Osteoblast (primary cell): ENCODE results near the gene GRM5. TPM values are rescaled to one million over a fixed set of nuclear protein-coding genes. Genes with fewer than 3 reads are reported as not detected.

Experiments used
- DNase-seq: peaks from one replicate; pipeline ENCODE4 v3.0.0; 2011; ENCODE audit warnings: low spot score, mixed read lengths; ENCODE audit not compliant: insufficient read length; ENCODE audit errors: missing footprints
- H2AFZ ChIP-seq: 2 replicates; pipeline ENCODE4 v1.6.0; 2011; ENCODE audit warnings: mild to moderate bottlenecking, low read length
- H3K27ac ChIP-seq: 2 replicates; pipeline ENCODE4 v1.5.1; 2011; ENCODE audit warnings: mild to moderate bottlenecking, low read depth, low read length, moderate library complexity
- H3K27me3 ChIP-seq: 2 replicates; pipeline ENCODE4 v1.6.0; 2012; ENCODE audit warnings: mild to moderate bottlenecking, control low read depth, inconsistent platforms, low read length, moderate library complexity; ENCODE audit not compliant: insufficient read depth
- H3K36me3 ChIP-seq: 2 replicates; pipeline ENCODE4 v1.5.1; 2011; ENCODE audit warnings: mild to moderate bottlenecking, low read length, control low read depth, moderate library complexity; ENCODE audit not compliant: insufficient read depth
- H3K4me1 ChIP-seq: 2 replicates; pipeline ENCODE4 v1.5.1; 2011; ENCODE audit warnings: mild to moderate bottlenecking, low read length, control low read depth, moderate library complexity; ENCODE audit not compliant: insufficient read depth
- H3K4me2 ChIP-seq: 2 replicates; pipeline ENCODE4 v1.6.0; 2011; ENCODE audit warnings: mild to moderate bottlenecking, low read length; ENCODE audit not compliant: insufficient read depth
- H3K4me3 ChIP-seq: fragments of 200-600 bp; sonication (generic); 3 replicates; pipeline ENCODE4 v1.5.1; 2012; ENCODE audit warnings: mild to moderate bottlenecking, low read length, inconsistent platforms; ENCODE audit not compliant: insufficient read depth
- H3K79me2 ChIP-seq: 2 replicates; pipeline ENCODE4 v1.6.0; 2012; ENCODE audit warnings: mild to moderate bottlenecking, low read length, control low read depth, inconsistent platforms; ENCODE audit not compliant: insufficient read depth
- H3K9me3 ChIP-seq: 2 replicates; pipeline ENCODE4 v1.5.1; 2011; ENCODE audit warnings: low read depth, low read length, control low read depth
- H4K20me1 ChIP-seq: 2 replicates; pipeline ENCODE4 v1.6.0; 2012; ENCODE audit warnings: mild to moderate bottlenecking, low read length, control low read depth; ENCODE audit not compliant: insufficient read depth
- CTCF ChIP-seq: IDR thresholded peaks from 2 replicates; pipeline ENCODE4 v1.5.1; 2011; ENCODE audit warnings: mild to moderate bottlenecking, low read depth, low read length, moderate library complexity; ENCODE audit errors: extremely low read depth
- total RNA-seq: library from RNA; depleted of rRNA; stranded (reverse); fragments of >200 nt; gene quantifications from 2 replicates; pipeline ENCODE4 v1.2.3, GENCODE V29; 2012

GRM5 gene
- total RNA-seq, 1 donor: not detected

GRCh38 chr11:88680806-88681205 is 385.0 kb downstream of the GRM5 start:
- H4K20me1 ChIP-seq: no peaks in the 10 kb centered on the region
- no peak overlapping the region for H3K27ac ChIP-seq
- no peaks in the 10 kb centered on the region for H3K9me3 ChIP-seq
- no peaks in the 10 kb centered on the region for H3K27me3 ChIP-seq
- H3K4me2 ChIP-seq: no peak overlapping the region
- H3K36me3 ChIP-seq: no peaks in the 10 kb centered on the region
- H3K4me3 ChIP-seq: no peak overlapping the region
- no peak for TF ChIP-seq CTCF
- no peaks in the 10 kb centered on the region for H3K4me1 ChIP-seq
- no peak for DNase-seq
- no peak overlapping the region for H2AFZ ChIP-seq
- H3K79me2 ChIP-seq: no peaks in the 10 kb centered on the region

GRCh38 chr11:88666364-88666763 is 399.4 kb downstream of the GRM5 start:
- no peak for DNase-seq
- Histone ChIP-seq H3K4me3 (no peak overlapping the region), H3K79me2 (no peaks in the 10 kb centered on the region), H3K4me2 (no peak overlapping the region), H3K4me1 (no peaks in the 10 kb centered on the region), H3K27me3 (no peaks in the 10 kb centered on the region), H3K36me3 (no peaks in the 10 kb centered on the region), H4K20me1 (no peaks in the 10 kb centered on the region), H3K9me3 (no peaks in the 10 kb centered on the region), H3K27ac (no peak overlapping the region), H2AFZ (no peak overlapping the region)
- no peak for TF ChIP-seq CTCF

GRCh38 chr11:88657076-88657738 is 408.6 kb downstream of the GRM5 start:
- Histone ChIP-seq H3K27ac (no peak overlapping the region), H3K36me3 (no peaks in the 10 kb centered on the region), H4K20me1 (no peaks in the 10 kb centered on the region), H3K4me1 (no peaks in the 10 kb centered on the region), H3K9me3 (no peaks in the 10 kb centered on the region), H2AFZ (peak overlapping the region; percentile 79), H3K27me3 (no peaks in the 10 kb centered on the region), H3K79me2 (no peaks in the 10 kb centered on the region), H3K4me2 (peak overlapping the region; percentile 64), H3K4me3 (no peak overlapping the region)
- DNase-seq: no peak
- no peak for TF ChIP-seq CTCF

- no peak overlapping the region for H3K4me2 ChIP-seq
- no peak overlapping the region for H3K27ac ChIP-seq
- H3K79me2 ChIP-seq: no peaks in the 10 kb centered on the region
- TF ChIP-seq CTCF: no peak
- H4K20me1 ChIP-seq: no peaks in the 10 kb centered on the region
- H3K4me3 ChIP-seq: no peak overlapping the region
- DNase-seq: no peak
- no peaks in the 10 kb centered on the region for H3K36me3 ChIP-seq
- H3K4me1 ChIP-seq: no peaks in the 10 kb centered on the region
- no peaks in the 10 kb centered on the region for H3K9me3 ChIP-seq
- H2AFZ ChIP-seq: no peak overlapping the region
- no peaks in the 10 kb centered on the region for H3K27me3 ChIP-seq
These were observed 409.5 kb downstream of the GRM5 start for GRCh38 chr11:88656283-88656682.
